Vagina (tissue), 2 donors: ENCODE results near the gene NXT2.

Source experiments
- POLR2A ChIP-seq, 2 donors: fragments of 450-650 bp; IDR thresholded peaks; one replicate each; pipeline ENCODE4 v1.6.1; 2017; ENCODE audit warnings: antibody characterized with exemption in 2 of 2, mild to moderate bottlenecking in 2 of 2, moderate library complexity in 2 of 2
- POLR2AphosphoS5 ChIP-seq, 2 donors: sonication (generic); formaldehyde crosslinking; IDR thresholded peaks; one replicate each; pipeline ENCODE4 v1.9.0; 2017; ENCODE audit warnings: antibody characterized with exemption in 2 of 2, mild to moderate bottlenecking in 2 of 2, low read depth in 1 of 2; ENCODE audit not compliant: insufficient read depth in 1 of 2
- TF ChIP-seq, protein P1 (sequence below), 3 experiments: fragments of 450-650 bp in 2 of 3; fragments of 200-600 bp in 1 of 3; sonication (generic) in 1 of 3; IDR thresholded peaks; one replicate each; pipeline ENCODE4 v1.5.1; 2017 to 2019; ENCODE audit warnings: antibody characterized with exemption in 3 of 3, mild to moderate bottlenecking in 2 of 3, moderate library complexity in 2 of 3

DNA sequence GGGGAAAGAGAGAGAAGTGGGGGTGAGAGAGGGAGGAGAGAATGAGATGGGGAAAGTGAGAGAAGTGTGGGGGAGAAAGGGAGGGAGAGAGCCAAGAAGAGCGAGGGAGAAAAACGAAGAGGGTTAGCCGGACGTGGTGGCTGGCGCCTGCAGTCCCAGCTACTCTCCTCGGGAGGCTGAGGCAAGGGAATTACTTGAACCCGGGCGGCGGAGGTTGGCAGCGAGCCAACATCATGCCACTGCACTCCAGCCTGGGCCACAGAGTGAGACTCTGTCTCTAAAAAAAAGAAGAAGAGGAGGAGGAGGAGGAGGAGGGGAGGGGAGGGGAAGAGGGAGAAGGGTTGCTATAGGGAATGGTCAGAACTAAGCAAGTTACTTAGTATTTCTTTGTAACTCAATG is 1.7 kb upstream of the NXT2 start:
- TF ChIP-seq, protein P1, sequence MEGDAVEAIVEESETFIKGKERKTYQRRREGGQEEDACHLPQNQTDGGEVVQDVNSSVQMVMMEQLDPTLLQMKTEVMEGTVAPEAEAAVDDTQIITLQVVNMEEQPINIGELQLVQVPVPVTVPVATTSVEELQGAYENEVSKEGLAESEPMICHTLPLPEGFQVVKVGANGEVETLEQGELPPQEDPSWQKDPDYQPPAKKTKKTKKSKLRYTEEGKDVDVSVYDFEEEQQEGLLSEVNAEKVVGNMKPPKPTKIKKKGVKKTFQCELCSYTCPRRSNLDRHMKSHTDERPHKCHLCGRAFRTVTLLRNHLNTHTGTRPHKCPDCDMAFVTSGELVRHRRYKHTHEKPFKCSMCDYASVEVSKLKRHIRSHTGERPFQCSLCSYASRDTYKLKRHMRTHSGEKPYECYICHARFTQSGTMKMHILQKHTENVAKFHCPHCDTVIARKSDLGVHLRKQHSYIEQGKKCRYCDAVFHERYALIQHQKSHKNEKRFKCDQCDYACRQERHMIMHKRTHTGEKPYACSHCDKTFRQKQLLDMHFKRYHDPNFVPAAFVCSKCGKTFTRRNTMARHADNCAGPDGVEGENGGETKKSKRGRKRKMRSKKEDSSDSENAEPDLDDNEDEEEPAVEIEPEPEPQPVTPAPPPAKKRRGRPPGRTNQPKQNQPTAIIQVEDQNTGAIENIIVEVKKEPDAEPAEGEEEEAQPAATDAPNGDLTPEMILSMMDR (IDR thresholded peaks at IDR 0.05), result no peak
- TF ChIP-seq POLR2A (IDR thresholded peaks at IDR 0.05), result no peak
- no peak for TF ChIP-seq POLR2AphosphoS5 (IDR thresholded peaks at IDR 0.05; ENCODE audit: insufficient read depth in 1 of 2, low read depth in 1 of 2)
